Hematopoietic multipotent progenitor cell treated with erythropoietin and hydrocortisone succinate and interleukin-3 and kit ligand, for 6 days (in vitro differentiated cells): ENCODE measurements around the gene CCDC85A.
"Not testable (repeated sequence)": the region's sequence is repeated elsewhere in the genome, so short reads cannot be mapped to it uniquely, and the experiment has no call there.

Experiments used
- DNase-seq: peaks from one replicate; pipeline ENCODE4 v3.0.0-alpha.2; 2015

CCDC85A gene

GRCh38 chr2:56183643-56184499, at the start of gene CCDC85A:
Gene CCDC85A, plus strand, starts transcription at chr2:56183990. Its CDS starts 635 bp downstream, at chr2:56184625.
- DNase-seq: peak; percentile 84

GRCh38 chr2:56134861-56135260, 48.9 kb upstream of the CCDC85A start:
- DNase-seq: no peak

DNA sequence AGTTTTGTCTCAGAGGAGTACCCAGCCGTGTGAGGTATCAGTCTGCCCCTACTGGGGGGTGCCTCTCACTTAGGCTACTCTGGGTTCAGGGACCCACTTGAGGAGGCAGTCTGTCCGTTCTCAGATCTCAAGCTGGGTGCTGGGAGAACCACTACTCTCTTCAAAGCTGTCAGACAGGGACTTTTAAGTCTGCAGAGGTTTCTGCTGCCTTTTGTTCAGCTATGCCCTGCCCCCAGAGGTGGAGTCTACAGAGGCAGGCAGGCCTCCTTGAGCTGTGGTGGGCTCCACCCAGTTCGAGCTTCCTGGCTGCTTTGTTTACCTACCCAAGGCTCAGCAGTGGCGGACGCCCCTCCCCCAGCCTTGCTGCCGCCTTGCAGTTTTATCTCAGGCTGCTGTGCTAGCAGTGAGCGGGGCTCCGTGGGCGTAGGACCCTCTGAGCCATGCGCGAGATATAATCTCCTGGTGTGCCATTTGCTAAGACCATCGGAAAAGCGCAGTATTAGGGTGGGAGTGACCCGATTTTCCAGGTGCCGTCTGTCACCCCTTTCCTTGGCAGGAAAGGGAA, 41.2 kb upstream of the CCDC85A start:
- DNase-seq: not testable (repeated sequence)

DNA sequence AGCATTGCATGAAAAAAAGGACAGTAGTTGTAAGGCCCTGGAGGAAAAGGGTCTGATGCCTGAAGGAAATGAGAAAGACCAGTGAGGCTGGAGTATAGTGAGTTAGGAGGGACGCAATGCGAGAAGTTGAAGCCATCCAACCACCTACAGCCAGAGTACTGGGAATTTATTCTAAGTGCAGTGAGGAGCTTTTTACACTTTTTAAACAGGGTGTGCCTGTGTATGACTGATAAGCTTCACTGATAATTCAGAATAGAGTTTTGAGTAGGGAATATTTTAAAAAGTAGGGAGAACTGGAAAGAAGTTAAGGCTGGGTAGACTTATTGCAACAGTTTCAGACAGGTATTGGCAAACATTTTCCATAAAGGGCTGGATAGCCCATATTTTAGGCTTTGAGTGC, 35.9 kb upstream of the CCDC85A start:
- DNase-seq: no peak

DNA sequence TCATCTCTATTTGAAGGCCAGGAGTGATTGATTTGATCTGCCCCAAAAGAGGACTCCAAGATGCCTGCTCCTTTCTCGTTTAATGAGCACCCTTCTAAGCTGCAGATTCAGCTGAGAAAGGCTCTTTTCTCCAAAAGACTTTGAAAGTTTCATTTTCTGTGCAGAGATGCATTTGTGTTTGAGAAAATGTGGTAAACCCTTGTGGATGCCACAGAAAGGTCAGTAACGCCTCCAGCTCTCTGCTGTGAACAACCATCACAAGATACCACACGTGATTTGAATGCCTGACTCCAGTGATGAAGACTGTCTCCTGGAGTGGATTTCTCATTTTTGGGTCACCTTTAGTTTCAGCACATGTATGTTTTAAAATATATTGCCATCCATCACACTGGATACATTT, 35.0 kb upstream of the CCDC85A start:
- no peak for DNase-seq

DNA sequence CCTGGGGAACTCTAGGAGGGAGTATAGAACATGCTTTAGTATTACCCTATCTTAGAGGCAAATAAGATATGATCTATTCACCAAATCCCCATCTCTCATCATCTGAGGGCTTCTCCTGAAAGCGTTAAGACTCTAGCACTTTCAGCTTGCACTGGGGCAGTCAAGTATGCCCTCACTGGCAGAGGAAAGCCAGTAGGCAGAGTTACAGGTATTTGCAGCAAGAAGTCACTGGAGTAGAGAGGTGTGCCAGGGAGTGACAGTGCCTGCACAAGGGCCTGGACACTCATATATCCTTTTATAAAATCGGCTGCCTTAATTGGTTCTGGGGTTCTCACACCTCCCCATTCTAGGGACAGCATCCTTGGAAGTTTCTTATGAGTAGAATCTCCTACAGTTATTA, 31.9 kb upstream of the CCDC85A start:
- no peak for DNase-seq

- DNase-seq: no peak
These were observed 28.6 kb upstream of the CCDC85A start for GRCh38 chr2:56155188-56155587.

- not testable (repeated sequence) for DNase-seq
These were observed 23.9 kb upstream of the CCDC85A start for GRCh38 chr2:56159875-56160274.

- DNase-seq: no peak
These were observed 15.9 kb upstream of the CCDC85A start for GRCh38 chr2:56167616-56168562.

DNA sequence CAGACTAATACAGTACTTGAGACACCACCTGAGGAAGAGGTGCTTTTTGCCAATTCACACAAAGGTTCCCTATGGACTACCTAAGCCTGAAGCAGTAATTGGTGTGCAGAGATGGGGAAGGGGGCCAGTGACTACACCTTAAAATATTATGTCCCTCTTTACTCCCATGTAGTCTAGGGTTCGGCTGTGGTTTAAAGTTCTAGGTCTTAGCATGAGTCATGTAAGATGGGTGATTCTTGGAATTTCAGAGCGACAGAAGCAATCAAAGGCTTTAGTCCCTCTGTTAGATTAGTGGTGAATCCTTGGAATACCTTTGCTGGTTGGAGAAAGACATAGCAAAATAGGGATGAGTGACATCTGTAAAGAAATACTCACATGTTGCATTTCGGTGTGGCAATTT, 14.3 kb upstream of the CCDC85A start:
- no peak for DNase-seq

GRCh38 chr2:56170504-56170903, 13.3 kb upstream of the CCDC85A start:
- no peak for DNase-seq

GRCh38 chr2:56170988-56171387, 12.8 kb upstream of the CCDC85A start:
- no peak for DNase-seq

DNA sequence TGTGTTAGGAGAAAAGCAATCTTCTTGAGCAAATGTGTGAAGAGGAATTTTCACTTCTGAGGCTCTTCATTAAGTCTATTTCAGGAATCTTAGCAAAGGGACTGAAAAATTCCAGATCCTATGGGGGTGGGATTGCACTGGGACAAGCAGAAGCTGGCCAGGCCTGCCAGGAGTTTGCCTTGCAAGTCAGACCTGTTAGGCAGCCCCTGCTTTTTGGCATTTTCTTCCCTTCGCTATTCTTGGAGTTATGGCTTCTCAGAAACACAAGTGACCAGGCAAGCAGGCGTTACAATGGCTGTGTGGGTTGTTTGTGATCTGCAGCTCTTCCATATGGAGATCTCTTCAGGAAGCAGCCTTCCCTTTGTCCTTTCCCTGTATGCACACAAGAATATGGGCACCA, 8.0 kb upstream of the CCDC85A start:
- DNase-seq: no peak

GRCh38 chr2:56177420-56178220, 6.2 kb upstream of the CCDC85A start:
- DNase-seq: no peak

DNA sequence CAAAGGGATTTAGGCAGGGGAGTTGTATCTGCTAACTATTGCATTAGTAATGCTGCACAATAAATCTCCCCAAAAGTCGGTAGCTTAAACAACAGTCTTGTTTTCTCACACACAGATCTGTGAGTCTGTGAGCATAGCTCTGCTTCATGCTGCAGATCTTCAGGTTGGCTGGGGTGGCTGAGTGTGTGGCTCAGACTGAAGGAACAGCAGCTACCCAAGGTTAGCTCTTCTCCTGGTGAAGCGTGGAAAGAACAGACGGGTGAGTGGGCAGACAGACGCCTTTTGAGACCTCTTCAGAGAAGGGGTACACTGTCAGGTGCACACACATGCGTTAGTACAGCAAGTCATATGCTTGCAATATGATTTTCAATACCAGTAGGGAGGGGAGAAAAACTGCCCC, 3.9 kb upstream of the CCDC85A start:
- DNase-seq: no peak

DNA sequence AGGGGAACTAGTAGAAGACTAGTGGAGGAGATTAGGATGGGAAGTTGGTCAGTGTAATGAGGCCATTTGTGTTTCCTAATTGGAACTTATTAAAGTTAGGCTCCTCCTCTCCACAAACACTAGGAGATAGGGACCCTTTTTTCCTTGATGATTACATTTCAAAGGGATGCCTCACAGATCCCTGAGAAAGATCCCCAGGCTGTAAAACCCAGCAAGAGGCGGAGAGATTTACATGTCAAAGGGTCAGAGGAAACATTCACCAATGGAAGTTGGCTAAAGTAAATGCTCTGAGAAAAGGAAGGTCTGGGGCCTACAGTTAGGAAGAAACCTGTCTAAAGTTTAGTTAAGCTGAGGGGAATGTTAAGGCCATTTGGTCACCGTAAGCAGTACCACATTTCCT, 1.4 kb upstream of the CCDC85A start:
- DNase-seq: no peak

DNA sequence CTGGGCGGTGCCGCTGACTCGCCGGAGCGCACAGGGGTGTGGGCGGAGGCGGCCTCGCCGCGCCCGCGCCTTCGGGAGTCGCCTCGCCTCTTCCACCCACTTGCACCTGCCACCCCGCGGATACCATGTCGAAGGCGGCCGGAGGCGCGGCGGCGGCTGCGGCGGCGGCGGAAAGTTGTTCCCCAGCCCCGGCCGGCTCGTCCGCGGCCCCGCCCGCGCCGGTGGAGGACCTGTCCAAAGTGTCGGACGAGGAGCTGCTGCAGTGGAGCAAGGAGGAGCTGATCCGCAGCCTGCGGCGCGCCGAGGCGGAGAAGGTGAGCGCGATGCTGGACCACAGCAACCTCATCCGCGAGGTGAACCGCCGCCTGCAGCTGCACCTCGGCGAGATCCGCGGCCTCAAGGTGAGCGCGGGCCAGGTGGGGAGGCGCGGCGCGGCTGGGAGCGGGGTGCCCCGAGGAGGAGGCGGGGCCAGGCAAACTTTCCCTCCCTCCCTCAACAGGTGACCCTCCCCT, 766 bp downstream of the CCDC85A start:
- peak; percentile 6 for DNase-seq

DNA sequence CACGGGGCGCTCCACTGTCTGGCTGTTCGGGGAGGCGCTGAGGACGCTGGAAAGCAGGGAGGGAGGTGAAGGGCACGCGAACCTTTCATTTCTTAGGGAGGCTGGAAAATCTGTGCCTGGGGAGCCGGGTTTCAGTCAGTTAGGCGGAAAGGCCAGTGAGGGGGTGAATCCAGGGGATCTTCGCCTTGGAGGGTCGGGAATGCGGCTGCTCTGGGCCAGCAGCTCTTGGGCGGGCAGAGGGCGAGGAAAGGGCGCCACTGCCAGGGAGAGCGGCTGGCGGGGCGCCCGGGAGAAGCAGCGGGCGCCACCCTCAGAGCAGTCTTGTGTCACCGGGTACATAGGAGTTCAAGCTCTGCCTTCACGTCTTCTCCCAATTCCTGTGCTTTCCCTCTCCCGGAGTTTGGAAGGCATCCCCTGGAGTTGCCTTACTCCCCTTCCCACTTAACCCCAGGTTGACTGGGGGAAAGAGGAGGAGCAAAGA, 1.4 kb downstream of the CCDC85A start:
- DNase-seq: peak; percentile 16

GRCh38 chr2:56185582-56186046, 1.8 kb downstream of the CCDC85A start:
- DNase-seq: no peak

DNA sequence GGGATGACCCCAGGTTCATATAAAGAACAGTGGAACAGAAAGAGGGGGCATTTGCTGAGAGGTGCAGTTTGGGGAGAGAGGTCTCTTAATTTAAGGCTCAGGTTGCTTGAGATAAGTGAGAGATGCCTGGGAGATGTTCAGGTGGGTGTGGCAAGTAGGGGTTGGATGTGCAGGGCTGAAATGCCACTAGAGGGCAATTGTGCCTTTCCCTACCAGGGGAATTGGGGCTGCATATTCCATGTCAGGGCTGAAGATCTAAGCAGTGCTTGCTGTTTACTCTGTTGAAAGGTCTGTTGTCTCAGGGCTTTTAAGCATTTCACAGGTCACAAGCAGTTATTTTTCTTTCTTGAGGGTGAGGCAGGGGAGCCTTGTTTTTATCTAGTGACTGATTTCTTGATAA, 7.8 kb downstream of the CCDC85A start:
- DNase-seq: peak; percentile 40

- no peak for DNase-seq
These were observed 9.0 kb downstream of the CCDC85A start for GRCh38 chr2:56192664-56193305.

DNA sequence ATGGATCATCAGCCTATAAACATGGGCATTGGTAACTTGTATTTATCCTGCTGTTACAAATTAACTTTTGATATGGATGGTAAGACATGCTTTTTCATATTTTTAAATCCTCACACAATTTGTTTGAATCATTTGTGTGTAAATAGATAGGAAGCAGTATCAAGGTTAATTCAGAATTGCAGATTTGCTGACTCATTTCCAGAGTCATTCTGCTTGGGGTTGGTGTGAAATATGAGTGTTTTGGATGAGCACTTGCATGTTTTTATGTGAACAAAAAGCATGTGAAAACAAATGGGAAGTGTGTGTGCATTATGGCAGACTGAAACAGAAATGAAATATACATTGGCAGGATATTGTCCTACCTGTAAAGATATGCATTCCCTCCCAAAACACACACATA, 11.8 kb downstream of the CCDC85A start:
- DNase-seq: no peak
